CD14-positive monocyte (primary cell): ENCODE results near the gene HERPUD1. TPM values are rescaled to one million over a fixed set of nuclear protein-coding genes. Genes with fewer than 3 reads are reported as not detected.

Experiments
- DNase-seq, 3 donors: peaks; one replicate each; pipeline ENCODE4 v3.0.0-alpha.2; 2011 to 2022
- H2AFZ ChIP-seq: 2 replicates; pipeline ENCODE4 v1.6.0; 2012; ENCODE audit warnings: mild to moderate bottlenecking, low read depth, low read length, inconsistent platforms; ENCODE audit not compliant: insufficient read depth, poor library complexity, severe bottlenecking
- H3K27ac ChIP-seq, 2 donors: 1 replicate in 1 of 2; 2 replicates in 1 of 2; pipeline ENCODE4 v1.5.1; 2012 to 2013; ENCODE audit warnings: low read length in 2 of 2, control low read depth in 1 of 2, inconsistent platforms in 1 of 2, low read depth in 1 of 2, mild to moderate bottlenecking in 1 of 2
- H3K27me3 ChIP-seq, 2 donors: one replicate each; pipeline versions ENCODE4 v1.6.0 to v1.6.1; 2011 to 2013; ENCODE audit warnings: low read length in 2 of 2; ENCODE audit not compliant: control insufficient read depth in 2 of 2, insufficient read depth in 2 of 2
- H3K36me3 ChIP-seq, 2 donors: replicated peaks in 1 of 2; 1 replicate in 1 of 2; 2 replicates in 1 of 2; pipeline versions ENCODE4 v1.5.1 to v1.6.1; 2012 to 2013; ENCODE audit warnings: low read length in 2 of 2, control low read depth in 1 of 2, inconsistent platforms in 1 of 2, mild to moderate bottlenecking in 1 of 2; ENCODE audit not compliant: insufficient read depth in 2 of 2, control insufficient read depth in 1 of 2
- H3K4me1 ChIP-seq, 2 donors: 1 replicate in 1 of 2; 2 replicates in 1 of 2; pipeline versions ENCODE4 v1.5.1 to v1.6.1; 2012 to 2013; ENCODE audit warnings: low read length in 2 of 2, control low read depth in 1 of 2, inconsistent platforms in 1 of 2, mild to moderate bottlenecking in 1 of 2, moderate library complexity in 1 of 2; ENCODE audit not compliant: insufficient read depth in 2 of 2, control insufficient read depth in 1 of 2
- H3K4me2 ChIP-seq: replicated peaks from 2 replicates; pipeline ENCODE3; 2012; ENCODE audit warnings: low read length, moderate library complexity, mild to moderate bottlenecking; ENCODE audit not compliant: poor library complexity, severe bottlenecking; ENCODE audit errors: extremely low read depth
- H3K4me3 ChIP-seq, 3 experiments: fragments of 200-600 bp in 1 of 3; sonication (generic) in 1 of 3; replicated peaks in 1 of 3; 1 replicate in 2 of 3; 2 replicates in 1 of 3; pipeline ENCODE4 v1.5.1; 2011 to 2013; ENCODE audit warnings: low read length in 3 of 3, mild to moderate bottlenecking in 3 of 3, control low read depth in 2 of 3, low read depth in 2 of 3, inconsistent platforms in 1 of 3, moderate library complexity in 1 of 3
- H3K79me2 ChIP-seq: 2 replicates; pipeline ENCODE4 v1.6.0; 2012; ENCODE audit warnings: mild to moderate bottlenecking, control low read depth, inconsistent platforms, low read length, moderate library complexity; ENCODE audit not compliant: insufficient read depth
- H3K9ac ChIP-seq: 2 replicates; pipeline ENCODE4 v1.6.0; 2017; ENCODE audit warnings: low read length, mild to moderate bottlenecking; ENCODE audit not compliant: insufficient read depth, poor library complexity, severe bottlenecking
- H3K9me3 ChIP-seq, 2 donors: replicated peaks in 1 of 2; 1 replicate in 1 of 2; 2 replicates in 1 of 2; pipeline versions ENCODE4 v1.5.1 to v1.6.1; 2012 to 2013; ENCODE audit warnings: low read length in 2 of 2, control low read depth in 1 of 2; ENCODE audit not compliant: control insufficient read depth in 1 of 2, insufficient read depth in 1 of 2
- H4K20me1 ChIP-seq: 2 replicates; pipeline ENCODE4 v1.6.0; 2012; ENCODE audit warnings: mild to moderate bottlenecking, low read length, control low read depth, moderate library complexity; ENCODE audit not compliant: insufficient read depth
- H3K27ac Mint-ChIP-seq, 7 donors: one replicate each; pipeline ENCODE4 v1.8.0; 2020; ENCODE audit warnings: mild to moderate bottlenecking in 7 of 7, mixed read lengths in 7 of 7, moderate library complexity in 6 of 7, inconsistent platforms in 2 of 7
- H3K27me3 Mint-ChIP-seq, 3 donors: one replicate each; pipeline ENCODE4 v1.8.0; 2021 to 2022; ENCODE audit warnings: low read depth in 3 of 3, mild to moderate bottlenecking in 3 of 3, mixed read lengths in 3 of 3, moderate library complexity in 3 of 3, inconsistent platforms in 1 of 3
- H3K36me3 Mint-ChIP-seq, 2 donors: one replicate each; pipeline ENCODE4 v1.8.0; 2020; ENCODE audit warnings: mixed read lengths in 2 of 2, inconsistent platforms in 1 of 2, mild to moderate bottlenecking in 1 of 2
- H3K4me1 Mint-ChIP-seq: one replicate; pipeline ENCODE4 v1.8.0; 2020; ENCODE audit warnings: mild to moderate bottlenecking, mixed read lengths
- H3K4me3 Mint-ChIP-seq, 2 donors: one replicate each; pipeline ENCODE4 v1.8.0; 2020; ENCODE audit warnings: mild to moderate bottlenecking in 2 of 2, mixed read lengths in 2 of 2, moderate library complexity in 1 of 2
- H3K9me3 Mint-ChIP-seq, 7 donors: one replicate each; pipeline ENCODE4 v1.8.0; 2020 to 2022; ENCODE audit warnings: mixed read lengths in 7 of 7, mild to moderate bottlenecking in 6 of 7, moderate library complexity in 6 of 7, inconsistent platforms in 2 of 7
- WGBS: methylation state at CpG from one replicate; pipeline ENCODE4 v1.1.5; 2013; ENCODE audit warnings: missing lambda C conversion rate; ENCODE audit not compliant: insufficient coverage; 5-methylcytosine and 5-hydroxymethylcytosine counted together
- intact Hi-C, 2 donors: fragments of 100-400 bp; cut with micrococcal nuclease; formaldehyde crosslinking; loops; one replicate each; pipeline versions ENCODE4 v1.15.0 to v1.15.1; 2023
- polyA plus RNA-seq, 3 donors: library from polyadenylated mRNA; depleted of rRNA in 1 of 3; unstranded in 2 of 3; stranded (reverse) in 1 of 3; fragments of 300-500 nt in 2 of 3; fragments of >200 nt in 1 of 3; fragmentation: Illumina TruSeq in 2 of 3; gene quantifications; 1 replicate in 2 of 3; 2 replicates in 1 of 3; pipeline ENCODE4 v1.2.3, GENCODE V29; 2012 to 2021
- TF ChIP-seq, protein P1 (sequence below): fragments of 200-600 bp; IDR thresholded peaks from one replicate; pipeline ENCODE4 v1.8.0; 2022; ENCODE audit warnings: antibody characterized with exemption, mild to moderate bottlenecking

The HERPUD1 gene
- polyA plus RNA-seq, 3 donors, result 179 to 454 (median 186) TPM

- peaks cover 0 to 4% of the 10 kb centered on the region in 2 donors for H3K36me3 Mint-ChIP-seq
- Histone ChIP-seq H3K79me2 (no peaks in the 10 kb centered on the region), H3K9ac (no peak overlapping the region), H3K4me2 (no peak overlapping the region), H3K4me3 (no peak overlapping the region), H2AFZ (no peak overlapping the region), H3K9me3 (no peaks in the 10 kb centered on the region), H3K27ac (no peak overlapping the region), H3K27me3 (no peaks in the 10 kb centered on the region), H3K4me1 (peaks cover 26 to 32% of the 10 kb centered on the region in 2 donors), H3K36me3 (no peaks in the 10 kb centered on the region), H4K20me1 (no peaks in the 10 kb centered on the region)
- no peak for DNase-seq
- no peak overlapping the region for H3K27ac Mint-ChIP-seq
- peak overlapping the region in 1 of 2 donors; percentile 26 for H3K4me3 Mint-ChIP-seq
- TF ChIP-seq, protein P1, sequence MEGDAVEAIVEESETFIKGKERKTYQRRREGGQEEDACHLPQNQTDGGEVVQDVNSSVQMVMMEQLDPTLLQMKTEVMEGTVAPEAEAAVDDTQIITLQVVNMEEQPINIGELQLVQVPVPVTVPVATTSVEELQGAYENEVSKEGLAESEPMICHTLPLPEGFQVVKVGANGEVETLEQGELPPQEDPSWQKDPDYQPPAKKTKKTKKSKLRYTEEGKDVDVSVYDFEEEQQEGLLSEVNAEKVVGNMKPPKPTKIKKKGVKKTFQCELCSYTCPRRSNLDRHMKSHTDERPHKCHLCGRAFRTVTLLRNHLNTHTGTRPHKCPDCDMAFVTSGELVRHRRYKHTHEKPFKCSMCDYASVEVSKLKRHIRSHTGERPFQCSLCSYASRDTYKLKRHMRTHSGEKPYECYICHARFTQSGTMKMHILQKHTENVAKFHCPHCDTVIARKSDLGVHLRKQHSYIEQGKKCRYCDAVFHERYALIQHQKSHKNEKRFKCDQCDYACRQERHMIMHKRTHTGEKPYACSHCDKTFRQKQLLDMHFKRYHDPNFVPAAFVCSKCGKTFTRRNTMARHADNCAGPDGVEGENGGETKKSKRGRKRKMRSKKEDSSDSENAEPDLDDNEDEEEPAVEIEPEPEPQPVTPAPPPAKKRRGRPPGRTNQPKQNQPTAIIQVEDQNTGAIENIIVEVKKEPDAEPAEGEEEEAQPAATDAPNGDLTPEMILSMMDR, result no peak
- H3K27me3 Mint-ChIP-seq, result peaks cover 15 to 24% (median 17%) of the 10 kb centered on the region in 3 donors
- H3K4me1 Mint-ChIP-seq, result peaks cover 41% of the 10 kb centered on the region
- intact Hi-C loops, result no loop called here
- WGBS, result 63% methylated on average over 2 of the region's 4 CpGs
- H3K9me3 Mint-ChIP-seq, result peaks cover 0 to 2% (median 0%) of the 10 kb centered on the region in 7 donors
Measured at GRCh38 chr16:56921571-56921970, 10.4 kb upstream of the HERPUD1 start.

DNA sequence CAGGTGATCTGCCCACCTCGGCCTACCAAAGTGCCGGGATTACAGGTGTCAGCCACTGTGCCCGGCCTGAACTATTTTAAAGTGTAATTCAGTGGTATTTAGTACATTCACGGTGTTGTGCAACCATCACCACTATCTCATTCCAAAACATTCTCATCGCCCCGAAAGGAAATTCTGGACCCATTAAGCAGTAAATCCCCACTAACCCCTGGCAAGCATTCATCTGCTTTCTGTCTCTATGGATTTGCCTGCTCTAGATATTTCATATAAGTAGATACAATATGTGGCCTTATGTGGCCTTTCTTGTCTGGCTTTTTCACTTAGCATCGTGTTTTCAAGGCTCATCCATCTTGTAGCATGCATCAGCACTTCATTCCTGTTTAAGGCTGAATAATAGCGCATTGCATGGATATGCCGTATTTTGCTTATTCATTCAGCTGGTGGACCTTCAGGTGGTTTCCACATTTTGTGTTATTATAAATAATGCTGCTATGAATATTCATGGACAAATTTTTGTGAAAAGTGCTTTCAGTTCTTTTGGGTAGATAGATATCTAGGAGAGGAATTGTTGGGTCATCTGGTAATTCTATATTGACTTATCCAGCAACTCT lies 8.4 kb upstream of the HERPUD1 start:
- H3K9me3 ChIP-seq, result no peaks in the 10 kb centered on the region
- H3K9me3 Mint-ChIP-seq, result no peaks in the 10 kb centered on the region
- no peaks in the 10 kb centered on the region for H4K20me1 ChIP-seq
- peaks cover 15 to 32% (median 16%) of the 10 kb centered on the region in 3 donors for H3K27me3 Mint-ChIP-seq
- no peaks in the 10 kb centered on the region for H3K27me3 ChIP-seq
- no peak overlapping the region for H2AFZ ChIP-seq
- H3K4me1 Mint-ChIP-seq, result peaks cover 21% of the 10 kb centered on the region
- no peak overlapping the region for H3K4me3 ChIP-seq
- 85% methylated on average over 5 of the region's 9 CpGs for WGBS
- H3K36me3 ChIP-seq, result no peaks in the 10 kb centered on the region
- H3K4me3 Mint-ChIP-seq, result peak overlapping the region in 1 of 2 donors; percentile 42
- intact Hi-C loops, result loop anchor here in 1 of 2 donors (1.0 kb wide), 1 partner anchor 10 kb away; no protein-coding TSS in a partner anchor
- H3K27ac Mint-ChIP-seq, result no peak overlapping the region
- DNase-seq, result no peak
- H3K36me3 Mint-ChIP-seq, result peaks cover 0 to 2% of the 10 kb centered on the region in 2 donors
- H3K9ac ChIP-seq, result no peak overlapping the region
- no peaks in the 10 kb centered on the region for H3K79me2 ChIP-seq
- H3K4me1 ChIP-seq, result peaks cover 9 to 15% of the 10 kb centered on the region in 2 donors
- no peak overlapping the region for H3K27ac ChIP-seq
- H3K4me2 ChIP-seq, result no peak overlapping the region
- TF ChIP-seq, protein P1, result no peak
